DND-41 (cell line): ENCODE measurements around the gene EP400.

Source experiments
- ATAC-seq: fragments of 200-7000 bp; cut with Tn5 transposase; 3 replicates; pipeline ENCODE4 v1.9.1; 2021; ENCODE audit warnings: low read depth; ENCODE audit not compliant: insufficient read depth
- DNase-seq: peaks from one replicate; pipeline ENCODE4 v3.0.0-alpha.2; 2020
- H2AFZ ChIP-seq: 2 replicates; pipeline ENCODE4 v1.6.0; 2012; ENCODE audit warnings: low read depth, low read length
- H3K27ac ChIP-seq: 2 replicates; pipeline ENCODE4 v1.5.1; 2012; ENCODE audit warnings: low read length, inconsistent platforms
- H3K27me3 ChIP-seq: fragments of 200-600 bp; sonication (generic); 2 replicates; pipeline ENCODE4 v1.6.0; 2012; ENCODE audit warnings: low read length, mild to moderate bottlenecking, inconsistent platforms; ENCODE audit not compliant: insufficient read depth, poor library complexity
- H3K36me3 ChIP-seq: 2 replicates; pipeline ENCODE4 v1.5.1; 2012; ENCODE audit warnings: low read length, inconsistent platforms; ENCODE audit not compliant: insufficient read depth
- H3K4me1 ChIP-seq: 2 replicates; pipeline ENCODE4 v1.5.1; 2012; ENCODE audit warnings: mild to moderate bottlenecking, low read length; ENCODE audit not compliant: insufficient read depth
- H3K4me2 ChIP-seq: 2 replicates; pipeline ENCODE4 v1.6.0; 2012; ENCODE audit warnings: mild to moderate bottlenecking, moderate library complexity, low read length, inconsistent platforms; ENCODE audit not compliant: insufficient read depth
- H3K4me3 ChIP-seq, 2 experiments: fragments of 200-600 bp in 1 of 2; shearing (Covaris generic) in 1 of 2; 2 replicates each; pipeline ENCODE4 v1.5.1; 2012 to 2016; ENCODE audit warnings: inconsistent platforms in 2 of 2, low read length in 2 of 2, mild to moderate bottlenecking in 2 of 2, low read depth in 1 of 2, moderate library complexity in 1 of 2
- H3K79me2 ChIP-seq: 2 replicates; pipeline ENCODE4 v1.6.0; 2012; ENCODE audit warnings: low read length, inconsistent platforms; ENCODE audit not compliant: insufficient read depth
- H3K9ac ChIP-seq: 2 replicates; pipeline ENCODE4 v1.6.0; 2012; ENCODE audit warnings: low read depth, mild to moderate bottlenecking, inconsistent platforms, low read length, moderate library complexity
- H3K9me3 ChIP-seq: 2 replicates; pipeline ENCODE4 v1.5.1; 2012; ENCODE audit warnings: low read length, moderate library complexity, mild to moderate bottlenecking, inconsistent platforms; ENCODE audit not compliant: insufficient read depth, severe bottlenecking
- H4K20me1 ChIP-seq: 2 replicates; pipeline ENCODE4 v1.6.0; 2012; ENCODE audit warnings: low read length; ENCODE audit not compliant: insufficient read depth
- CTCF ChIP-seq: IDR thresholded peaks from 2 replicates; pipeline ENCODE4 v1.5.1; 2012; ENCODE audit warnings: borderline replicate concordance, low read length, moderate library complexity, mild to moderate bottlenecking; ENCODE audit not compliant: poor library complexity, severe bottlenecking; ENCODE audit errors: extremely low read depth
- EZH2 ChIP-seq: IDR thresholded peaks from 3 replicates; pipeline ENCODE4 v1.6.1; 2012; ENCODE audit warnings: borderline replicate concordance, low read depth, mild to moderate bottlenecking, moderate library complexity, low read length, inconsistent platforms; ENCODE audit not compliant: severe bottlenecking

EP400 gene

GRCh38 chr12:131942671-131943070 lies 7.1 kb upstream of the EP400 start:
- Histone ChIP-seq H3K4me1 (no peaks in the 10 kb centered on the region), H2AFZ (no peak overlapping the region), H3K4me2 (no peak overlapping the region), H3K9me3 (no peaks in the 10 kb centered on the region), H3K27me3 (no peaks in the 10 kb centered on the region), H3K36me3 (peaks cover 59% of the 10 kb centered on the region), H4K20me1 (peaks cover 18% of the 10 kb centered on the region), H3K27ac (no peak overlapping the region), H3K4me3 (no peak overlapping the region), H3K9ac (no peak overlapping the region), H3K79me2 (peaks cover 2% of the 10 kb centered on the region; the same call in 1 of the 2 replicates)
- ATAC-seq (no peak), DNase-seq (no peak)
- no peak for TF ChIP-seq CTCF
- TF ChIP-seq EZH2 = no peak

GRCh38 chr12:131943389-131943788 lies 6.4 kb upstream of the EP400 start:
- no peak overlapping the region for H3K4me3 ChIP-seq
- ATAC-seq (no peak), DNase-seq (no peak)
- H3K27me3 ChIP-seq = no peaks in the 10 kb centered on the region
- H3K9ac ChIP-seq = no peak overlapping the region
- H3K4me1 ChIP-seq = no peaks in the 10 kb centered on the region
- TF ChIP-seq CTCF (no peak), EZH2 (no peak)
- no peaks in the 10 kb centered on the region for H3K9me3 ChIP-seq
- no peak overlapping the region for H2AFZ ChIP-seq
- no peak overlapping the region for H3K27ac ChIP-seq
- no peak overlapping the region for H3K4me2 ChIP-seq
- H3K79me2 ChIP-seq = peaks cover 2% of the 10 kb centered on the region; the same call in 1 of the 2 replicates
- peaks cover 18% of the 10 kb centered on the region for H4K20me1 ChIP-seq
- peaks cover 54% of the 10 kb centered on the region for H3K36me3 ChIP-seq

GRCh38 chr12:131943876-131944275 lies 5.9 kb upstream of the EP400 start:
- H3K9ac ChIP-seq = no peak overlapping the region
- H4K20me1 ChIP-seq = peaks cover 18% of the 10 kb centered on the region
- H3K36me3 ChIP-seq = peaks cover 53% of the 10 kb centered on the region
- no peaks in the 10 kb centered on the region for H3K4me1 ChIP-seq
- no peaks in the 10 kb centered on the region for H3K27me3 ChIP-seq
- no peak overlapping the region for H3K27ac ChIP-seq
- TF ChIP-seq CTCF (no peak), EZH2 (no peak)
- H3K9me3 ChIP-seq = no peaks in the 10 kb centered on the region
- ATAC-seq (no peak), DNase-seq (no peak)
- H3K4me3 ChIP-seq = no peak overlapping the region
- no peak overlapping the region for H2AFZ ChIP-seq
- peaks cover 2% of the 10 kb centered on the region; the same call in 1 of the 2 replicates for H3K79me2 ChIP-seq
- H3K4me2 ChIP-seq = no peak overlapping the region
